ENCODE data around the gene MRPL48. TPM values are rescaled to one million over a fixed set of nuclear protein-coding genes. Genes with fewer than 3 reads are reported as not detected.

Gene MRPL48
- total and polyA plus RNA-seq, 2 of the 8 experiments (the other 6 are each of a cell fraction or from before 2014, with no cell fraction given), result 34.9 to 59.9 TPM

DNA sequence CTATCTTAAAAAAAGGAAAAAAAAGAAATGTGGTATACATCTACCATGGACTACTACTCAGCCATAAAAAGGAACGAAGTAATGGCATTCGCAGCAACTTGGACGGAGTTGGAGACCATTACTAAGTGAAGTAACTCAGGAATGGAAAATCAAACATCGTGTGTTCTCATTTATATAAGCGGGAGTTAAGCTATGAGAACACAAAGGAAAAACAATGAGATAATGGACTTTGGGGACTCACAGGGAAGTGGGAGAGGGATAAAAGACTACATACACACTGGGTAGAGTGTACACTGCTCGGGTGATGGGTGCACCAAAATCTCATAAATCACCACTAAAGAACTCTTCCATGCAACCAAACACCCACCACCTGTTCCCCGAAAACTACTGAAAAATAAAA is 38.6 kb upstream of the MRPL48 start (continued):
- TF ChIP-seq, protein P1, sequence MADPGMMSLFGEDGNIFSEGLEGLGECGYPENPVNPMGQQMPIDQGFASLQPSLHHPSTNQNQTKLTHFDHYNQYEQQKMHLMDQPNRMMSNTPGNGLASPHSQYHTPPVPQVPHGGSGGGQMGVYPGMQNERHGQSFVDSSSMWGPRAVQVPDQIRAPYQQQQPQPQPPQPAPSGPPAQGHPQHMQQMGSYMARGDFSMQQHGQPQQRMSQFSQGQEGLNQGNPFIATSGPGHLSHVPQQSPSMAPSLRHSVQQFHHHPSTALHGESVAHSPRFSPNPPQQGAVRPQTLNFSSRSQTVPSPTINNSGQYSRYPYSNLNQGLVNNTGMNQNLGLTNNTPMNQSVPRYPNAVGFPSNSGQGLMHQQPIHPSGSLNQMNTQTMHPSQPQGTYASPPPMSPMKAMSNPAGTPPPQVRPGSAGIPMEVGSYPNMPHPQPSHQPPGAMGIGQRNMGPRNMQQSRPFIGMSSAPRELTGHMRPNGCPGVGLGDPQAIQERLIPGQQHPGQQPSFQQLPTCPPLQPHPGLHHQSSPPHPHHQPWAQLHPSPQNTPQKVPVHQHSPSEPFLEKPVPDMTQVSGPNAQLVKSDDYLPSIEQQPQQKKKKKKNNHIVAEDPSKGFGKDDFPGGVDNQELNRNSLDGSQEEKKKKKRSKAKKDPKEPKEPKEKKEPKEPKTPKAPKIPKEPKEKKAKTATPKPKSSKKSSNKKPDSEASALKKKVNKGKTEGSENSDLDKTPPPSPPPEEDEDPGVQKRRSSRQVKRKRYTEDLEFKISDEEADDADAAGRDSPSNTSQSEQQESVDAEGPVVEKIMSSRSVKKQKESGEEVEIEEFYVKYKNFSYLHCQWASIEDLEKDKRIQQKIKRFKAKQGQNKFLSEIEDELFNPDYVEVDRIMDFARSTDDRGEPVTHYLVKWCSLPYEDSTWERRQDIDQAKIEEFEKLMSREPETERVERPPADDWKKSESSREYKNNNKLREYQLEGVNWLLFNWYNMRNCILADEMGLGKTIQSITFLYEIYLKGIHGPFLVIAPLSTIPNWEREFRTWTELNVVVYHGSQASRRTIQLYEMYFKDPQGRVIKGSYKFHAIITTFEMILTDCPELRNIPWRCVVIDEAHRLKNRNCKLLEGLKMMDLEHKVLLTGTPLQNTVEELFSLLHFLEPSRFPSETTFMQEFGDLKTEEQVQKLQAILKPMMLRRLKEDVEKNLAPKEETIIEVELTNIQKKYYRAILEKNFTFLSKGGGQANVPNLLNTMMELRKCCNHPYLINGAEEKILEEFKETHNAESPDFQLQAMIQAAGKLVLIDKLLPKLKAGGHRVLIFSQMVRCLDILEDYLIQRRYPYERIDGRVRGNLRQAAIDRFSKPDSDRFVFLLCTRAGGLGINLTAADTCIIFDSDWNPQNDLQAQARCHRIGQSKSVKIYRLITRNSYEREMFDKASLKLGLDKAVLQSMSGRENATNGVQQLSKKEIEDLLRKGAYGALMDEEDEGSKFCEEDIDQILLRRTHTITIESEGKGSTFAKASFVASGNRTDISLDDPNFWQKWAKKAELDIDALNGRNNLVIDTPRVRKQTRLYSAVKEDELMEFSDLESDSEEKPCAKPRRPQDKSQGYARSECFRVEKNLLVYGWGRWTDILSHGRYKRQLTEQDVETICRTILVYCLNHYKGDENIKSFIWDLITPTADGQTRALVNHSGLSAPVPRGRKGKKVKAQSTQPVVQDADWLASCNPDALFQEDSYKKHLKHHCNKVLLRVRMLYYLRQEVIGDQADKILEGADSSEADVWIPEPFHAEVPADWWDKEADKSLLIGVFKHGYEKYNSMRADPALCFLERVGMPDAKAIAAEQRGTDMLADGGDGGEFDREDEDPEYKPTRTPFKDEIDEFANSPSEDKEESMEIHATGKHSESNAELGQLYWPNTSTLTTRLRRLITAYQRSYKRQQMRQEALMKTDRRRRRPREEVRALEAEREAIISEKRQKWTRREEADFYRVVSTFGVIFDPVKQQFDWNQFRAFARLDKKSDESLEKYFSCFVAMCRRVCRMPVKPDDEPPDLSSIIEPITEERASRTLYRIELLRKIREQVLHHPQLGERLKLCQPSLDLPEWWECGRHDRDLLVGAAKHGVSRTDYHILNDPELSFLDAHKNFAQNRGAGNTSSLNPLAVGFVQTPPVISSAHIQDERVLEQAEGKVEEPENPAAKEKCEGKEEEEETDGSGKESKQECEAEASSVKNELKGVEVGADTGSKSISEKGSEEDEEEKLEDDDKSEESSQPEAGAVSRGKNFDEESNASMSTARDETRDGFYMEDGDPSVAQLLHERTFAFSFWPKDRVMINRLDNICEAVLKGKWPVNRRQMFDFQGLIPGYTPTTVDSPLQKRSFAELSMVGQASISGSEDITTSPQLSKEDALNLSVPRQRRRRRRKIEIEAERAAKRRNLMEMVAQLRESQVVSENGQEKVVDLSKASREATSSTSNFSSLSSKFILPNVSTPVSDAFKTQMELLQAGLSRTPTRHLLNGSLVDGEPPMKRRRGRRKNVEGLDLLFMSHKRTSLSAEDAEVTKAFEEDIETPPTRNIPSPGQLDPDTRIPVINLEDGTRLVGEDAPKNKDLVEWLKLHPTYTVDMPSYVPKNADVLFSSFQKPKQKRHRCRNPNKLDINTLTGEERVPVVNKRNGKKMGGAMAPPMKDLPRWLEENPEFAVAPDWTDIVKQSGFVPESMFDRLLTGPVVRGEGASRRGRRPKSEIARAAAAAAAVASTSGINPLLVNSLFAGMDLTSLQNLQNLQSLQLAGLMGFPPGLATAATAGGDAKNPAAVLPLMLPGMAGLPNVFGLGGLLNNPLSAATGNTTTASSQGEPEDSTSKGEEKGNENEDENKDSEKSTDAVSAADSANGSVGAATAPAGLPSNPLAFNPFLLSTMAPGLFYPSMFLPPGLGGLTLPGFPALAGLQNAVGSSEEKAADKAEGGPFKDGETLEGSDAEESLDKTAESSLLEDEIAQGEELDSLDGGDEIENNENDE (IDR thresholded peaks at IDR 0.05; ENCODE audit: insufficient replicate concordance, low read length), result no peak
- TF ChIP-seq, protein P2, sequence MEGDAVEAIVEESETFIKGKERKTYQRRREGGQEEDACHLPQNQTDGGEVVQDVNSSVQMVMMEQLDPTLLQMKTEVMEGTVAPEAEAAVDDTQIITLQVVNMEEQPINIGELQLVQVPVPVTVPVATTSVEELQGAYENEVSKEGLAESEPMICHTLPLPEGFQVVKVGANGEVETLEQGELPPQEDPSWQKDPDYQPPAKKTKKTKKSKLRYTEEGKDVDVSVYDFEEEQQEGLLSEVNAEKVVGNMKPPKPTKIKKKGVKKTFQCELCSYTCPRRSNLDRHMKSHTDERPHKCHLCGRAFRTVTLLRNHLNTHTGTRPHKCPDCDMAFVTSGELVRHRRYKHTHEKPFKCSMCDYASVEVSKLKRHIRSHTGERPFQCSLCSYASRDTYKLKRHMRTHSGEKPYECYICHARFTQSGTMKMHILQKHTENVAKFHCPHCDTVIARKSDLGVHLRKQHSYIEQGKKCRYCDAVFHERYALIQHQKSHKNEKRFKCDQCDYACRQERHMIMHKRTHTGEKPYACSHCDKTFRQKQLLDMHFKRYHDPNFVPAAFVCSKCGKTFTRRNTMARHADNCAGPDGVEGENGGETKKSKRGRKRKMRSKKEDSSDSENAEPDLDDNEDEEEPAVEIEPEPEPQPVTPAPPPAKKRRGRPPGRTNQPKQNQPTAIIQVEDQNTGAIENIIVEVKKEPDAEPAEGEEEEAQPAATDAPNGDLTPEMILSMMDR (IDR thresholded peaks at IDR 0.05; ENCODE audit: control extremely low read depth in 1 of 3, insufficient read depth in 1 of 3, low read depth in 1 of 3, low read length in 3 of 3), result no peak
- no peak for TF ChIP-seq JUN (IDR thresholded peaks at IDR 0.05; ENCODE audit: low read depth, low read length)
- TF ChIP-seq, protein P3, sequence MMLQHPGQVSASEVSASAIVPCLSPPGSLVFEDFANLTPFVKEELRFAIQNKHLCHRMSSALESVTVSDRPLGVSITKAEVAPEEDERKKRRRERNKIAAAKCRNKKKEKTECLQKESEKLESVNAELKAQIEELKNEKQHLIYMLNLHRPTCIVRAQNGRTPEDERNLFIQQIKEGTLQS (IDR thresholded peaks at IDR 0.05; ENCODE audit: insufficient read depth, low read depth, low read length), result no peak
- no peak for TF ChIP-seq SP4 (IDR thresholded peaks at IDR 0.05; ENCODE audit: low read length)
- no peak for TF ChIP-seq YY1 (IDR thresholded peaks at IDR 0.05; ENCODE audit: low read depth, low read length)
- TF ChIP-seq FOSL1 (IDR thresholded peaks at IDR 0.05; ENCODE audit: insufficient read depth, low read depth, low read length), result no peak
- TF ChIP-seq SP1 (IDR thresholded peaks at IDR 0.05; ENCODE audit: low read depth, low read length), result no peak
